HepG2 (cell line): Measurements from ENCODE around the gene FYTTD1. TPM values are rescaled to one million over a fixed set of nuclear protein-coding genes. Genes with fewer than 3 reads are reported as not detected.

ENCODE experiments used
- ATAC-seq: fragments of 200-7000 bp; cut with Tn5 transposase; 3 replicates; pipeline ENCODE4 v1.9.1; 2020; ENCODE audit warnings: mild to moderate bottlenecking, moderate library complexity
- BruUV-seq: library from RNA; stranded (reverse); fragments of 400-500 nt; replicated peaks from 2 replicates; lab custom pipeline; 2021; lab: Mats Ljungman, UMichigan
- CTCF ChIA-PET: fragments of 300-600 bp; formaldehyde crosslinking; extraction: SDS; loops from one replicate; lab custom pipeline; 2021; ENCODE audit warnings: low total read pairs, inconsistent platforms, low intra/inter-chr PET ratio; lab: Yijun Ruan, JAX
- POLR2A ChIA-PET: fragments of 350-600 bp; sonication (Branson Sonifier 250); formaldehyde crosslinking; loops from one replicate; lab custom pipeline; 2020; ENCODE audit warnings: antibody characterized with exemption, inconsistent platforms; lab: Yijun Ruan, JAX
- DNase-seq: peaks from one replicate; pipeline ENCODE4 v3.0.0-alpha.2; 2015; ENCODE audit warnings: low spot score
- FAIRE-seq: peaks from 3 replicates; lab custom pipeline; 2011; peaks lifted over from hg19 to GRCh38; lab: Jason Lieb, UNC
- H2AFZ ChIP-seq: one replicate; pipeline ENCODE4 v1.6.1; 2011; ENCODE audit warnings: low read length, inconsistent platforms
- H3K27ac ChIP-seq: fragments of 300-600 bp; 3 replicates; pipeline ENCODE4 v1.8.0; 2011; ENCODE audit warnings: mixed run types, mild to moderate bottlenecking, mixed read lengths, low read length, inconsistent platforms; ENCODE audit not compliant: insufficient read depth; ENCODE audit errors: extremely low read length
- H3K27me3 ChIP-seq, 2 experiments: fragments of 200-600 bp in 1 of 2; 2 replicates in 1 of 2; 3 replicates in 1 of 2; pipeline versions ENCODE4 v1.6.0 to v1.8.0; 2011; ENCODE audit warnings: low read length in 2 of 2, mild to moderate bottlenecking in 2 of 2, moderate library complexity in 2 of 2, inconsistent platforms in 1 of 2; ENCODE audit not compliant: insufficient read depth in 2 of 2, control insufficient read depth in 1 of 2
- H3K36me3 ChIP-seq, 2 experiments: fragments of 200-600 bp in 1 of 2; replicated peaks in 1 of 2; 2 replicates in 1 of 2; 3 replicates in 1 of 2; pipeline versions ENCODE4 v1.5.1 to v1.8.0; 2011; ENCODE audit warnings: low read length in 2 of 2, inconsistent platforms in 1 of 2; ENCODE audit not compliant: insufficient read depth in 2 of 2, control insufficient read depth in 1 of 2
- H3K4me1 ChIP-seq: 2 replicates; pipeline ENCODE4 v1.5.1; 2012; ENCODE audit warnings: low read length, inconsistent platforms; ENCODE audit not compliant: insufficient read depth
- H3K4me2 ChIP-seq: 2 replicates; pipeline ENCODE4 v1.6.0; 2011; ENCODE audit warnings: low read depth, low read length, inconsistent platforms
- H3K4me3 ChIP-seq, 3 experiments: fragments of 200-600 bp in 1 of 3; sonication (generic), shearing (Covaris generic) in 1 of 3; replicated peaks in 1 of 3; 2 replicates each; pipeline ENCODE4 v1.5.1; 2011 to 2016; ENCODE audit warnings: low read length in 3 of 3, inconsistent platforms in 2 of 3, low read depth in 2 of 3, mild to moderate bottlenecking in 2 of 3, control low read depth in 1 of 3, mixed read lengths in 1 of 3; ENCODE audit not compliant: insufficient read depth in 1 of 3
- H3K79me2 ChIP-seq: one replicate; pipeline ENCODE4 v1.6.1; 2011; ENCODE audit warnings: low read length, inconsistent platforms; ENCODE audit not compliant: insufficient read depth
- H3K9ac ChIP-seq: 2 replicates; pipeline ENCODE4 v1.6.0; 2011; ENCODE audit warnings: mild to moderate bottlenecking, low read depth, low read length, inconsistent platforms; ENCODE audit not compliant: insufficient read depth
- H3K9me3 ChIP-seq: 2 replicates; pipeline ENCODE4 v1.5.1; 2012; ENCODE audit warnings: mild to moderate bottlenecking, low read length
- H4K20me1 ChIP-seq: 2 replicates; pipeline ENCODE4 v1.6.0; 2011; ENCODE audit warnings: inconsistent platforms, mild to moderate bottlenecking, low read length, moderate library complexity; ENCODE audit not compliant: insufficient read depth
- CEBPB ChIP-seq: IDR thresholded peaks from 2 replicates; pipeline ENCODE4 v1.6.1; 2011; ENCODE audit warnings: low read depth, low read length, improper control_type of control experiment, borderline replicate concordance
- CTCF ChIP-seq: sonication (generic); formaldehyde crosslinking; IDR thresholded peaks from 2 replicates; pipeline ENCODE4 v1.5.0; 2020; ENCODE audit warnings: mild to moderate bottlenecking, missing genetic modification reagents, moderate library complexity
- DR1 ChIP-seq: sonication (generic); formaldehyde crosslinking; IDR thresholded peaks from 2 replicates; pipeline ENCODE4 v1.8.0; 2021; ENCODE audit warnings: mild to moderate bottlenecking, missing genetic modification reagents, inconsistent platforms
- FIP1L1 ChIP-seq: fragments of 200-400 bp; formaldehyde crosslinking; IDR thresholded peaks from 2 replicates; pipeline ENCODE4 v1.6.1; 2018; ENCODE audit warnings: low read depth, mild to moderate bottlenecking, low read length, moderate library complexity, borderline replicate concordance; ENCODE audit not compliant: insufficient read depth
- HOXA5 ChIP-seq: sonication (generic); formaldehyde crosslinking; IDR thresholded peaks from 2 replicates; pipeline ENCODE4 v1.4.0; 2020; ENCODE audit warnings: missing genetic modification reagents
- IRF1 ChIP-seq: sonication (generic); formaldehyde crosslinking; IDR thresholded peaks from 2 replicates; pipeline ENCODE4 v1.4.0; 2020; ENCODE audit warnings: low read depth, mild to moderate bottlenecking, missing genetic modification reagents
- MYPOP ChIP-seq: sonication (generic); formaldehyde crosslinking; IDR thresholded peaks from 2 replicates; pipeline ENCODE4 v1.8.1; 2023; ENCODE audit warnings: mild to moderate bottlenecking, moderate library complexity, missing genetic modification reagents
- RBAK ChIP-seq: sonication (generic); formaldehyde crosslinking; IDR thresholded peaks from 2 replicates; pipeline ENCODE4 v1.5.1; 2020; ENCODE audit warnings: mild to moderate bottlenecking, missing genetic modification reagents
- YEATS4 ChIP-seq: sonication (generic); formaldehyde crosslinking; IDR thresholded peaks from 2 replicates; pipeline ENCODE4 v1.4.0; 2020; ENCODE audit warnings: missing genetic modification reagents, borderline replicate concordance
- ZBTB46 ChIP-seq: sonication (generic); formaldehyde crosslinking; IDR thresholded peaks from 2 replicates; pipeline ENCODE4 v1.4.0; 2020; ENCODE audit warnings: mild to moderate bottlenecking, missing genetic modification reagents, borderline replicate concordance
- ZFP62 ChIP-seq: sonication (generic); formaldehyde crosslinking; IDR thresholded peaks from 2 replicates; pipeline ENCODE4 v1.4.0; 2020; ENCODE audit warnings: missing genetic modification reagents
- ZFP82 ChIP-seq: sonication (generic); formaldehyde crosslinking; IDR thresholded peaks from 2 replicates; pipeline ENCODE4 v1.5.1; 2020; ENCODE audit warnings: mild to moderate bottlenecking, missing genetic modification reagents, borderline replicate concordance
- ZNF33A ChIP-seq: sonication (generic); formaldehyde crosslinking; IDR thresholded peaks from 2 replicates; pipeline ENCODE4 v1.5.1; 2020; ENCODE audit warnings: missing genetic modification reagents, mild to moderate bottlenecking, moderate library complexity, borderline replicate concordance
- WGBS: methylation state at CpG from one replicate; pipeline ENCODE4 v1.1.6; 2017; ENCODE audit warnings: low lambda C conversion rate; 5-methylcytosine and 5-hydroxymethylcytosine counted together
- in situ Hi-C: cut with HindIII; loops from 2 replicates; pipeline ENCODE4 v1.10.0; 2017; ENCODE audit warnings: low pct_unique_long_range_greater_than_20kb; ENCODE audit not compliant: extremely low pct_ligation_motif_present
- intact Hi-C: fragments of 100-400 bp; cut with micrococcal nuclease; formaldehyde crosslinking; loops from one replicate; pipeline ENCODE4 v1.10.0; 2022; ENCODE audit not compliant: unreplicated experiment
- polyA plus RNA-seq, 8 experiments: library from polyadenylated mRNA; depleted of rRNA in 3 of 8; stranded (reverse) in 7 of 8; unstranded in 1 of 8; fragments of >200 nt; fragmentation: Illumina TruSeq in 4 of 8; extraction: Trizol in 4 of 8; gene quantifications; 2 replicates each; pipeline versions ENCODE4 v1.2.1 to v1.2.3, GENCODE V29; 2011 to 2016; ENCODE audit warnings: low read depth in 4 of 8, missing spikeins in 1 of 8, mixed read lengths in 1 of 8; ENCODE audit not compliant: insufficient read depth in 1 of 8
- total RNA-seq, 5 experiments: library from RNA; depleted of rRNA; stranded (reverse); fragments of >200 nt; fragmentation: Illumina TruSeq; extraction: Trizol; gene quantifications; 2 replicates each; pipeline ENCODE4 v1.2.3, GENCODE V29; 2016; ENCODE audit warnings: low read depth in 1 of 5

Gene FYTTD1
- total and polyA plus RNA-seq, 2 of the 13 experiments (the other 11 are each of a cell fraction or from before 2014, with no cell fraction given) = 6.5 to 28.8 TPM

- FAIRE-seq = no peak
- CTCF ChIA-PET = no interaction called here
- H2AFZ ChIP-seq = no peak overlapping the region
- intact Hi-C loops (no loop called here), in situ Hi-C loops (no loop called here)
- no peaks in the 10 kb centered on the region for H3K9me3 ChIP-seq
- no peak overlapping the region for H3K4me3 ChIP-seq
- WGBS = 65% methylated on average over 4 of the region's 4 CpGs
- peaks cover 87% of the 10 kb centered on the region for H3K79me2 ChIP-seq
- peak; percentile 66 for TF ChIP-seq CEBPB
- TF ChIP-seq RBAK (CRISPR knock-in tag) = no peak
- peaks cover 0 to 2% of the 10 kb centered on the region in 2 experiments; a peak in 3 of 5 replicates for H3K36me3 ChIP-seq
- no peak for DNase-seq
- H3K27ac ChIP-seq = no peak overlapping the region
- BruUV-seq = no TSS peak
- POLR2A ChIA-PET = interaction anchor here (1.3 kb wide), 1 partner anchor 45 kb away, joined by 4 read pairs; no protein-coding TSS in a partner anchor
- peaks cover 39% of the 10 kb centered on the region for H3K4me1 ChIP-seq
- H3K4me2 ChIP-seq = no peak overlapping the region
- no peak for ATAC-seq
- no peak overlapping the region for H3K9ac ChIP-seq
- H3K27me3 ChIP-seq = no peaks in the 10 kb centered on the region; a peak in 2 of 5 replicates
- peaks cover 15% of the 10 kb centered on the region; the same call in 1 of the 2 replicates for H4K20me1 ChIP-seq
These were observed 46.4 kb downstream of the FYTTD1 start for GRCh38 chr3:197796087-197796486.

GRCh38 chr3:197798863-197799262 is 49.2 kb downstream of the FYTTD1 start:
- no peak for ATAC-seq
- Histone ChIP-seq H3K27me3 (no peaks in the 10 kb centered on the region; a peak in 1 of 5 replicates), H2AFZ (no peak overlapping the region), H3K4me3 (no peak overlapping the region), H4K20me1 (peaks cover 27% of the 10 kb centered on the region; the same call in 1 of the 2 replicates), H3K36me3 (peaks cover 0 to 2% of the 10 kb centered on the region in 2 experiments; a peak in 3 of 5 replicates), H3K9ac (no peak overlapping the region), H3K4me2 (no peak overlapping the region), H3K79me2 (peaks cover 89% of the 10 kb centered on the region), H3K27ac (no peak overlapping the region), H3K4me1 (peaks cover 35% of the 10 kb centered on the region), H3K9me3 (no peaks in the 10 kb centered on the region)
- POLR2A ChIA-PET = no interaction called here
- intact Hi-C loops = no loop called here
- in situ Hi-C loops = no loop called here
- CTCF ChIA-PET = no interaction called here
- DNase-seq = no peak
- TF ChIP-seq HOXA5 (CRISPR knock-in tag) = no peak
- TF ChIP-seq FIP1L1 = no peak
- TF ChIP-seq YEATS4 (CRISPR knock-in tag) = no peak
- TF ChIP-seq IRF1 (CRISPR knock-in tag) = no peak
- TF ChIP-seq CTCF (CRISPR knock-in tag) = no peak
- TF ChIP-seq ZNF33A = no peak
- TF ChIP-seq ZFP82 = no peak
- no peak for TF ChIP-seq ZFP62 (CRISPR knock-in tag)
- no peak for TF ChIP-seq DR1 (CRISPR knock-in tag)
- TF ChIP-seq MYPOP (CRISPR knock-in tag) = no peak
- TF ChIP-seq ZBTB46 (CRISPR knock-in tag) = no peak
- FAIRE-seq = no peak
- WGBS = 96% methylated on average over 3 of the region's 3 CpGs
- BruUV-seq = no TSS peak
